ENCODE measurements around the gene PPP1R36. TPM values are rescaled to one million over a fixed set of nuclear protein-coding genes. Genes with fewer than 3 reads are reported as not detected.
"Not testable (repeated sequence)": the region's sequence is repeated elsewhere in the genome, so short reads cannot be mapped to it uniquely, and the experiment has no call there.

The PPP1R36 gene
- total RNA-seq, 2 experiments from 2014 or later = not detected

DNA sequence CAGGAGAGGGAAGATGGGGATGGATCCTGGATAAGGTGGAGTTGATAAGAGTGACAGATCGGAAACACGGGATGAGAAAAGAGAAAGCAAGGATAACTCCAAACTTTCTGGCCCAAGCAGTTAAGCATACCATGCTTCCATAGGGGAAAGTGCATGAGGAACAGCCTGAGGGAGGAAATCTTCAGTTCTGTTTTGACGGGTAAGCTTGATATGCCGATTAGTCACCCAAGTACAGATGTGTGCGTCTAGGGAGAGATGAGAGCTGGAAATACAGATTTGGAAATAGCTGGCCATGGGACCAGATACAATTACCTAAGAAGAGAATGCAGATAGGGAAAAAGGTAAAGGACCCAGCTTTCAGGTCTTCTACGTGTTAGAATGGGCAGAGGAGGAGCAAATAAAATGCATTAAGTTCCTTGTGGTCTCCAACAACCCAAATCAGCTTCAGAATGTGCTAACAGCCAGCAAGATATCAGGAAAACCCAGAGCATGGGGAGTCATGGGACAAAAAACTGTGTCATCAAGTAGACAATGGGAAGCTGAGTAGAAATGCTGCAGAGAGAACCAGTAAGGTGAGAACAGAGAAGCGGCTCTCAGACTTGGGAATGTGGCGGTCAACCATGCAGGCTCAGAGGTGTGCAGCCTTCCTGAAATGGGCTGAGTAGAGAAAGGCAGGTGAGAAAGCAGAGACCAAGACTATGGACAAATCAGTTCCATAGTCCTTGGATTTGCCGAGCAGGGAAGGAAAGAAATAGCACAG, 56.3 kb downstream of the PPP1R36 start:
- Mint-ChIP-seq H3K9me3 (no peaks in the 10 kb centered on the region), H3K4me3 (no peak overlapping the region), H3K36me3 (ENCODE audit: low read depth) (no peaks in the 10 kb centered on the region), H3K4me1 (ENCODE audit: low read depth) (no peaks in the 10 kb centered on the region), H3K27me3 (ENCODE audit: low read depth) (peaks cover 11% of the 10 kb centered on the region), H3K27ac (no peak overlapping the region)
- CTCF ChIA-PET = no interaction called here
- DNase-seq = no peak
- intact Hi-C loops (cut with micrococcal nuclease) = no loop called here

DNA sequence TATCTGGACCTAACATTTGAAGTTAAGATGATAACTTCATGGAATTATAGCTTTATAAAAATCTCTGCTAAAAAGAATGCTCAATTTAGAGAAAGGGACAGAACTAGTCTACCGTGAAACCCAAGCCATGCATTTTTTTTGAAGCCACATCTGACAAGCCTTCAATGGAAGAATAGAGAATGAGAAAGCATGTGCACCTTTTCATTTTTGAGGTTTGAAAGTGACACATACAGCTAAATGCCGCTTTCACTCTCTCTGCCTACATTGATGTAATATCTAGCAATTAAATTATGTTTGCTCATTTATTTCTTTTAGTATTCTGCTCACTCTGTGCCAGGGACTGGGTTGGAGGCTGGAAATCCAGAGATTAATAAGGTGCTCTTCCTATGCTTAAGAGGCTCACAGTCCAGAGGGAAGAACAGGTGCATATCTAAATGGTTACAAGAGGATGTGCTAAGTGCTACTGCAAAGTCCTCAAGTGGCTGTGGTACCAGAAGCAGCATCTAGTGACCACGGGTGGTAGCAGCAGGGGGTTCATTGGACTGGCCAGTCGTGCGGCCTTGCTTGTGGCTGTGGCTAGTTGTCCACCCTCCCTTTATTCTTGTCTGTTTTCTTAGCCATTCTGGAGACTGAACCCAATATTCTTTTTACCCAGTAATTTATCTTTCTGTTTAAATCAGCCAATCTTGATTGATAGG, 60.4 kb downstream of the PPP1R36 start:
- H3K27me3 Mint-ChIP-seq (ENCODE audit: low read depth) = peaks cover 4% of the 10 kb centered on the region
- H3K36me3 Mint-ChIP-seq (ENCODE audit: low read depth) = no peaks in the 10 kb centered on the region
- H3K9me3 Mint-ChIP-seq = no peaks in the 10 kb centered on the region
- no peaks in the 10 kb centered on the region for H3K4me1 Mint-ChIP-seq (ENCODE audit: low read depth)
- no peak overlapping the region for H3K4me3 Mint-ChIP-seq
- intact Hi-C loops (cut with micrococcal nuclease) = no loop called here
- CTCF ChIA-PET = interaction anchor here (0.8 to 1.2 kb wide), 2 partner anchors 27 to 28 kb away, joined by 3 to 5 read pairs; no protein-coding TSS in a partner anchor
- H3K27ac Mint-ChIP-seq = no peak overlapping the region
- DNase-seq = no peak

DNA sequence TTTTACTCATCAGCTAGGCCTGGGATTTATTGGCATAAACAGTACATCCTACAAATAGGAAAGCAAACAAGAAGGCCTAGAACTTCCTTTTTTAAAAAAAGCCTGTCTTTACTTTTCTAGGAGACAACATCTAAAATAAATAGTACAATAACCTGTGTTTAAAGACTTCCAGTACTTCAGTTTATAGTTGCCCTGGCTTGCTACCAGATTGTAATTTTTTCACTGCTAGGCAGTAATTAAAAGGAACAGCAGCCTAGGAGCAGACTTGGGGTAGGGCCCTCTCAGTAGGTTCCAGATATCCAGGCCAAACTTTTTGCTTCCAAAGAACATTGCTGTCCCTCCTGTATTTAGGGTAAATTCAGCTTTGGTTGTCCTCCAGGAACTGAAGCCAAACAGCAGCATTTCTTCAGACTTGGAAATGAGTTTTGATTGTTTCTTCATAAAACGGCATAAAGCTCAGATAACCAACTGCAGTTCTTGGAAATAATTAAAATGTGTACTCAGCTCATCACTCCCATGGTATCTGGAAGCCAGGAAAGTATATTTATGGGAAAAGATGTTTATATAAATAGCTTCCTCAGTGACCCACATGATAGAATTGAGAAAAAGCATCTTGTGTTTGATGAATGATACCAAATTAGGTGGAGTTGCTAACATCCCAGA, 61.7 kb downstream of the PPP1R36 start:
- CTCF ChIA-PET = interaction anchor here (1.0 kb wide), 1 partner anchor 181 kb away, joined by 3 read pairs; no protein-coding TSS in a partner anchor
- intact Hi-C loops (cut with micrococcal nuclease) = no loop called here
- no peaks in the 10 kb centered on the region for H3K4me1 Mint-ChIP-seq (ENCODE audit: low read depth)
- H3K9me3 Mint-ChIP-seq = no peaks in the 10 kb centered on the region
- H3K4me3 Mint-ChIP-seq = no peak overlapping the region
- DNase-seq = no peak
- H3K36me3 Mint-ChIP-seq (ENCODE audit: low read depth) = no peaks in the 10 kb centered on the region
- no peak overlapping the region for H3K27ac Mint-ChIP-seq
- peaks cover under 1% of the 10 kb centered on the region for H3K27me3 Mint-ChIP-seq (ENCODE audit: low read depth)

DNA sequence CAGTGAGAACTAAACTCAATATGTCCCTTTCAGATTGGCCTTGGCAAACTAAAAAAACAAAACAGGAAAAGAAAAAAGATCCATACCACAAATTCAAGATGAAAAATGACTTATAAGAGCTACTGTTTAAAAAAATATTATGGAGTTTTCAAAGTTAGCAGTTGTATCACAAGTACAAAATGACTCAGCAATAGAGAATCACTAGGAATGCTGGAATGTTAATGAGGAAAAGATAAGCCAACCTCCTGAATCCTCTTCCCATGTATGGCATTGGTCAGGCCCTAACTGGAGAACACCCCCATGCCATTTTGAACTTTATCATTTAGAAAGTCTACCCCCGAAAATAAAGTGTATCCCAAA, 62.2 kb downstream of the PPP1R36 start:
- Mint-ChIP-seq H3K9me3 (no peaks in the 10 kb centered on the region), H3K4me3 (no peak overlapping the region), H3K27ac (no peak overlapping the region), H3K36me3 (ENCODE audit: low read depth) (no peaks in the 10 kb centered on the region), H3K27me3 (ENCODE audit: low read depth) (no peaks in the 10 kb centered on the region), H3K4me1 (ENCODE audit: low read depth) (no peaks in the 10 kb centered on the region)
- CTCF ChIA-PET = interaction anchor here (1.0 to 1.4 kb wide), 2 partner anchors 25 to 182 kb away, joined by 3 to 6 read pairs; no protein-coding TSS in a partner anchor
- no peak for DNase-seq
- intact Hi-C loops (cut with micrococcal nuclease) = no loop called here

DNA sequence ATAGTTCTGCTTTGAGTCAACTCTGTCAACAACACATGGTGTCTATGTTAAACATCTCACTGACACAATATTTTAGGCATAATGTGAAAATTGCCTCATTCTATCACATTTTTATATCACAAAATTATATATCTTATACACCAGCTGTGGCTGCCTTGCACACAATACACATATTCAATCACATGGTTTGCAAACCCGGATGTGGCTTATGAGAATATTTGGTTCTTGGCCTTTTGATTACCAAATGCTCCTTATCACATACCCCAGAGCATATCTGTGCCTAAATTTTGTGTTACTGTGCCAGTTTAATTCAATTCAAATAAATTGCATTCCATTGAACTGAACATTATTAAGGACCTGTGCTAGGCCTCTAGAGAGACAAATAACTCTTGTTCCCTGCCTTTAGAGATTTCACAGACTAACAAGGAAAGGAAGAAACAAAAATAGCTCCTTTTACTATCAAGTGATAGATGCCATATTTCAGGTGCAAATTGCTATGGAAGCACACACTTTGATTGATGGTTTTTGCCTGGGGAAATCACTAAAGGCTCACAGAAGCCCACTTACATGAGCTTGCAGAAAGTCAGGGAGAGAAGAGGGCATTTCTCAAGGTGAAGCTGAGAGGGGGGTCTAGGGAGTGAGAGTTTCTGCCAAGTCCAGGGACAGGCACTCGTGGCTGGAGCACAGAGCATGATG, 63.4 kb downstream of the PPP1R36 start:
- Mint-ChIP-seq H3K27ac (no peak overlapping the region), H3K27me3 (ENCODE audit: low read depth) (no peaks in the 10 kb centered on the region), H3K36me3 (ENCODE audit: low read depth) (no peaks in the 10 kb centered on the region), H3K9me3 (no peaks in the 10 kb centered on the region), H3K4me1 (ENCODE audit: low read depth) (no peaks in the 10 kb centered on the region), H3K4me3 (no peak overlapping the region)
- DNase-seq = no peak
- intact Hi-C loops (cut with micrococcal nuclease) = no loop called here
- CTCF ChIA-PET = interaction anchor here (1.0 to 1.4 kb wide), 2 partner anchors 24 to 183 kb away, joined by 3 to 6 read pairs; no protein-coding TSS in a partner anchor

- no peaks in the 10 kb centered on the region for H3K36me3 Mint-ChIP-seq (ENCODE audit: low read depth)
- intact Hi-C loops (cut with micrococcal nuclease) = no loop called here
- no peaks in the 10 kb centered on the region for H3K27me3 Mint-ChIP-seq (ENCODE audit: low read depth)
- H3K9me3 Mint-ChIP-seq = no peaks in the 10 kb centered on the region
- H3K27ac Mint-ChIP-seq = no peak overlapping the region
- DNase-seq = no peak
- H3K4me1 Mint-ChIP-seq (ENCODE audit: low read depth) = no peaks in the 10 kb centered on the region
- no peak overlapping the region for H3K4me3 Mint-ChIP-seq
- CTCF ChIA-PET = interaction anchor here (1.0 to 1.2 kb wide), 2 partner anchors 23 to 184 kb away, joined by 3 read pairs; no protein-coding TSS in a partner anchor
Observed at GRCh38 chr14:64614166-64614565, 64.4 kb downstream of the PPP1R36 start.

- H3K9me3 Mint-ChIP-seq = no peaks in the 10 kb centered on the region
- no peak overlapping the region for H3K4me3 Mint-ChIP-seq
- H3K4me1 Mint-ChIP-seq (ENCODE audit: low read depth) = no peaks in the 10 kb centered on the region
- no peak for DNase-seq
- H3K27ac Mint-ChIP-seq = no peak overlapping the region
- H3K36me3 Mint-ChIP-seq (ENCODE audit: low read depth) = no peaks in the 10 kb centered on the region
- H3K27me3 Mint-ChIP-seq (ENCODE audit: low read depth) = no peaks in the 10 kb centered on the region
- CTCF ChIA-PET = interaction anchor here (1.2 kb wide), 1 partner anchor 22 kb away, joined by 3 read pairs; no protein-coding TSS in a partner anchor
- intact Hi-C loops (cut with micrococcal nuclease) = no loop called here
Observed at GRCh38 chr14:64614805-64615391, 65.1 kb downstream of the PPP1R36 start.

DNA sequence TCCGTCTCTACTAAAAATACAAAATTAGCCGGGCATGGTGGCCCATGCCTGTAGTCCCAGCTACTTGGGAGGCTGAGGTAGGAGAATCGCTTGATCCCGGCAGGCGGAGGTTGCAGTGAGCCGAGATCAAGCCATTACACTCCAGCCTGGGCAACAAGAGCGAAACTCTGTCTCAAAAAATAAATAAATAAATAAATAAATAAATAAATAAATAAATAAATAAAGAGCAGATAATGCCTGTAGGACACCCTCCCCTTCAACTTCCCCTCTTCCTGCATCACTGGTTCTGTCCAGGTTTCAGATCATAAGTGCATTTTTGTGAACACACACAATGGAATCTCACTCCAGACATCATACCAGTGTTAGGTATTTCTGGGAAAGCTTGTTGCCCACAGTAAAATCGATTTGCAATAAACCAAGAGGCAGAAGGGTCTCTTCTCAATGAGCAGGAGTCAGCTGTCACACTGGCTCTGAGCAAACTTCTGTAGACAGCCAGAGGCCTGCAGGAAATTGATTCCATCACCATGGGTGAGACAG, 68.2 kb downstream of the PPP1R36 start:
- DNase-seq; intact Hi-C loops (cut with micrococcal nuclease); H3K27me3 Mint-ChIP-seq (ENCODE audit: low read depth); H3K27ac Mint-ChIP-seq; H3K4me1 Mint-ChIP-seq (ENCODE audit: low read depth); H3K36me3 Mint-ChIP-seq (ENCODE audit: low read depth); H3K9me3 Mint-ChIP-seq; H3K4me3 Mint-ChIP-seq: not testable (repeated sequence)
- CTCF ChIA-PET = interaction anchor here (0.8 to 3.1 kb wide), 2 partner anchors 12 to 19 kb away, joined by 3 to 15 read pairs; no protein-coding TSS in a partner anchor

- no peaks in the 10 kb centered on the region for H3K36me3 Mint-ChIP-seq (ENCODE audit: low read depth)
- H3K27me3 Mint-ChIP-seq (ENCODE audit: low read depth) = no peaks in the 10 kb centered on the region
- H3K4me1 Mint-ChIP-seq (ENCODE audit: low read depth) = no peaks in the 10 kb centered on the region
- H3K27ac Mint-ChIP-seq = no peak overlapping the region
- no peaks in the 10 kb centered on the region for H3K9me3 Mint-ChIP-seq
- H3K4me3 Mint-ChIP-seq = no peak overlapping the region
- no peak for DNase-seq
- CTCF ChIA-PET = interaction anchor here (0.7 to 3.4 kb wide), 2 partner anchors 16 to 26 kb away, joined by 3 to 13 read pairs; no protein-coding TSS in a partner anchor
- intact Hi-C loops (cut with micrococcal nuclease) = no loop called here
Observed at GRCh38 chr14:64620910-64621309, 71.1 kb downstream of the PPP1R36 start.

- no peak for DNase-seq
- no peaks in the 10 kb centered on the region for H3K36me3 Mint-ChIP-seq (ENCODE audit: low read depth)
- H3K4me1 Mint-ChIP-seq (ENCODE audit: low read depth) = no peaks in the 10 kb centered on the region
- intact Hi-C loops (cut with micrococcal nuclease) = no loop called here
- no peaks in the 10 kb centered on the region for H3K9me3 Mint-ChIP-seq
- H3K27ac Mint-ChIP-seq = no peak overlapping the region
- CTCF ChIA-PET = interaction anchor here (0.5 to 3.4 kb wide), 3 partner anchors 13 to 496 kb away, joined by 3 to 13 read pairs (median 3); no protein-coding TSS in a partner anchor
- H3K4me3 Mint-ChIP-seq = no peak overlapping the region
- no peaks in the 10 kb centered on the region for H3K27me3 Mint-ChIP-seq (ENCODE audit: low read depth)
Observed at GRCh38 chr14:64623554-64624165, 73.9 kb downstream of the PPP1R36 start.

Measured in activated naive CD4-positive, alpha-beta T cell treated with anti-CD3 and anti-CD28 coated beads for 36 hours (primary cell).